ENCODE measurements around the gene CASZ1. TPM values are rescaled to one million over a fixed set of nuclear protein-coding genes. Genes with fewer than 3 reads are reported as not detected.

Gene CASZ1
- total and polyA plus RNA-seq, 2 donors from 2014 or later: 10.1 to 33.0 TPM

- Histone ChIP-seq H3K27ac (ENCODE audit: low read depth in 2 of 2, low read length in 2 of 2) (peak overlapping the region; percentile 72 to 88), H3K4me3 (ENCODE audit: low read length in 3 of 3) (peak overlapping the region; percentile 46 to 67 (median 65)), H3K36me3 (ENCODE audit: control insufficient read depth in 2 of 3, insufficient read depth in 3 of 3, low read length in 3 of 3) (no peaks in the 10 kb centered on the region), H3K9ac (ENCODE audit: low read length in 3 of 3) (peak overlapping the region in 2 of 3 donors; percentile 54 to 73), H3K27me3 (ENCODE audit: control insufficient read depth, insufficient read depth, low read length) (no peaks in the 10 kb centered on the region), H3K9me3 (ENCODE audit: control insufficient read depth in 2 of 3, insufficient read depth in 1 of 3, low read length in 3 of 3) (no peaks in the 10 kb centered on the region), H3K4me1 (ENCODE audit: control insufficient read depth in 2 of 3, insufficient read depth in 2 of 3, low read depth in 1 of 3, low read length in 3 of 3) (peaks cover 0 to 60% (median 15%) of the 10 kb centered on the region in 3 donors)
- no peak for TF ChIP-seq CTCF (IDR thresholded peaks at IDR 0.05; ENCODE audit: borderline replicate concordance, extremely low read depth, insufficient read depth)
- DNase-seq (no peak), FAIRE-seq (no peak)
- intact Hi-C loops (cut with DNase I): no loop called here
Measured at GRCh38 chr1:10693152-10693496, 103.3 kb downstream of the CASZ1 start.

GRCh38 chr1:10692401-10693021, 103.9 kb downstream of the CASZ1 start:
- intact Hi-C loops (cut with DNase I): no loop called here
- FAIRE-seq (no peak), DNase-seq (peak in 1 of 5 donors; percentile 77)
- peak; percentile 31 for TF ChIP-seq CTCF (IDR thresholded peaks at IDR 0.05; ENCODE audit: borderline replicate concordance, extremely low read depth, insufficient read depth)
- Histone ChIP-seq H3K4me3 (ENCODE audit: low read length in 3 of 3) (peak overlapping the region in 2 of 3 donors; percentile 45 to 67), H3K27ac (ENCODE audit: low read depth in 2 of 2, low read length in 2 of 2) (peak overlapping the region; percentile 72 to 88), H3K9me3 (ENCODE audit: control insufficient read depth in 2 of 3, insufficient read depth in 1 of 3, low read length in 3 of 3) (no peaks in the 10 kb centered on the region), H3K4me1 (ENCODE audit: control insufficient read depth in 2 of 3, insufficient read depth in 2 of 3, low read depth in 1 of 3, low read length in 3 of 3) (peaks cover 0 to 63% (median 17%) of the 10 kb centered on the region in 3 donors), H3K9ac (ENCODE audit: low read length in 3 of 3) (peak overlapping the region in 2 of 3 donors; percentile 54 to 73), H3K36me3 (ENCODE audit: control insufficient read depth in 2 of 3, insufficient read depth in 3 of 3, low read length in 3 of 3) (no peaks in the 10 kb centered on the region), H3K27me3 (ENCODE audit: control insufficient read depth, insufficient read depth, low read length) (no peaks in the 10 kb centered on the region)

- Histone ChIP-seq H3K36me3 (ENCODE audit: control insufficient read depth in 2 of 3, insufficient read depth in 3 of 3, low read length in 3 of 3) (no peaks in the 10 kb centered on the region), H3K9ac (ENCODE audit: low read length in 3 of 3) (peak overlapping the region in 2 of 3 donors; percentile 39 to 56), H3K4me1 (ENCODE audit: control insufficient read depth in 2 of 3, insufficient read depth in 2 of 3, low read depth in 1 of 3, low read length in 3 of 3) (peaks cover 0 to 69% (median 20%) of the 10 kb centered on the region in 3 donors), H3K27me3 (ENCODE audit: control insufficient read depth, insufficient read depth, low read length) (no peaks in the 10 kb centered on the region), H3K9me3 (ENCODE audit: control insufficient read depth in 2 of 3, insufficient read depth in 1 of 3, low read length in 3 of 3) (no peaks in the 10 kb centered on the region), H3K27ac (ENCODE audit: low read depth in 2 of 2, low read length in 2 of 2) (peak overlapping the region; percentile 72 to 88), H3K4me3 (ENCODE audit: low read length in 3 of 3) (peak overlapping the region in 1 of 3 donors; percentile 67)
- intact Hi-C loops (cut with DNase I): no loop called here
- DNase-seq (no peak), FAIRE-seq (no peak)
- no peak for TF ChIP-seq CTCF (IDR thresholded peaks at IDR 0.05; ENCODE audit: borderline replicate concordance, extremely low read depth, insufficient read depth)
Measured at GRCh38 chr1:10691740-10692125, 104.7 kb downstream of the CASZ1 start.
